HEK293 (cell line): ENCODE data around the gene SRMS.

Experiments used
- CTCF ChIA-PET: fragments of 350-600 bp; formaldehyde crosslinking; extraction: SDS; loops from one replicate; lab custom pipeline; 2021; ENCODE audit warnings: antibody characterized with exemption; lab: Yijun Ruan, JAX
- POLR2A ChIA-PET: fragments of 300-600 bp; formaldehyde crosslinking; extraction: SDS; loops from one replicate; lab custom pipeline; 2020; ENCODE audit warnings: antibody characterized with exemption, inconsistent platforms; lab: Yijun Ruan, JAX
- H3K27ac ChIP-seq: fragments of 200-500 bp; sonication (Bioruptor generic); 2 replicates; pipeline ENCODE4 v1.5.1; 2014; ENCODE audit warnings: low read depth, low read length, control low read depth, inconsistent platforms; ENCODE audit errors: extremely low read depth
- H3K36me3 ChIP-seq, 2 experiments: fragments of 200-500 bp in 1 of 2; sonication (Bioruptor generic) in 1 of 2; 1 replicate in 1 of 2; 2 replicates in 1 of 2; pipeline ENCODE4 v1.5.1; 2014 to 2017; ENCODE audit warnings: inconsistent platforms in 2 of 2, low read length in 2 of 2; ENCODE audit not compliant: control insufficient read depth in 2 of 2, insufficient read depth in 1 of 2
- H3K4me1 ChIP-seq: fragments of 200-500 bp; sonication (Bioruptor generic); 2 replicates; pipeline ENCODE4 v1.5.1; 2014; ENCODE audit warnings: mild to moderate bottlenecking, low read length, inconsistent platforms; ENCODE audit not compliant: control insufficient read depth, insufficient read depth
- H3K4me3 ChIP-seq: 2 replicates; pipeline ENCODE4 v1.5.1; 2011; ENCODE audit warnings: low read depth, mild to moderate bottlenecking, control low read depth, low read length, moderate library complexity
- H3K9me3 ChIP-seq: fragments of 200-500 bp; sonication (Bioruptor generic); 2 replicates; pipeline ENCODE4 v1.5.1; 2014; ENCODE audit warnings: low read depth, low read length, inconsistent platforms; ENCODE audit not compliant: control insufficient read depth, insufficient read depth
- GLI4 ChIP-seq: fragments of 450-650 bp; formaldehyde crosslinking; IDR thresholded peaks from 2 replicates; pipeline ENCODE4 v1.5.1; 2016; ENCODE audit warnings: missing biosample characterization, missing genetic modification characterization
- GLIS1 ChIP-seq: fragments of 450-650 bp; formaldehyde crosslinking; IDR thresholded peaks from 2 replicates; pipeline ENCODE4 v1.5.1; 2016; ENCODE audit warnings: missing biosample characterization, missing genetic modification characterization
- KLF10 ChIP-seq: fragments of 450-650 bp; IDR thresholded peaks from 2 replicates; pipeline ENCODE4 v1.5.1; 2018; ENCODE audit warnings: missing biosample characterization, mild to moderate bottlenecking, missing genetic modification characterization
- RBAK ChIP-seq: fragments of 450-650 bp; formaldehyde crosslinking; IDR thresholded peaks from 2 replicates; pipeline ENCODE4 v1.5.1; 2016; ENCODE audit warnings: missing biosample characterization, missing genetic modification characterization
- SP2 ChIP-seq: fragments of 450-650 bp; formaldehyde crosslinking; IDR thresholded peaks from 2 replicates; pipeline ENCODE4 v1.5.1; 2016; ENCODE audit warnings: missing biosample characterization, missing genetic modification characterization
- SP3 ChIP-seq: fragments of 450-650 bp; formaldehyde crosslinking; IDR thresholded peaks from 2 replicates; pipeline ENCODE4 v1.5.1; 2016; ENCODE audit warnings: missing biosample characterization, missing genetic modification characterization
- ZBTB20 ChIP-seq: fragments of 450-650 bp; formaldehyde crosslinking; IDR thresholded peaks from 2 replicates; pipeline ENCODE4 v1.5.1; 2016; ENCODE audit warnings: missing biosample characterization, missing genetic modification characterization
- ZFHX2 ChIP-seq: fragments of 450-650 bp; formaldehyde crosslinking; conservative IDR thresholded peaks from 2 replicates; pipeline ENCODE4 v1.5.1; 2016; ENCODE audit warnings: missing biosample characterization, missing genetic modification characterization
- ZIC2 ChIP-seq: fragments of 450-650 bp; formaldehyde crosslinking; IDR thresholded peaks from 2 replicates; pipeline ENCODE4 v1.5.1; 2016; ENCODE audit warnings: missing biosample characterization, missing genetic modification characterization
- ZNF132 ChIP-seq: fragments of 450-650 bp; formaldehyde crosslinking; IDR thresholded peaks from 2 replicates; pipeline ENCODE4 v1.5.1; 2017; ENCODE audit warnings: missing biosample characterization, missing genetic modification characterization, borderline replicate concordance
- ZNF16 ChIP-seq: fragments of 450-650 bp; formaldehyde crosslinking; IDR thresholded peaks from 2 replicates; pipeline ENCODE4 v1.5.1; 2016; ENCODE audit warnings: low read depth, missing biosample characterization, missing genetic modification characterization
- ZNF169 ChIP-seq: fragments of 450-650 bp; formaldehyde crosslinking; IDR thresholded peaks from 2 replicates; pipeline ENCODE4 v1.5.1; 2016; ENCODE audit warnings: missing biosample characterization, missing genetic modification characterization
- ZNF211 ChIP-seq: fragments of 450-650 bp; formaldehyde crosslinking; IDR thresholded peaks from 2 replicates; pipeline ENCODE4 v1.5.1; 2016; ENCODE audit warnings: low read depth, missing biosample characterization, missing genetic modification characterization
- ZNF239 ChIP-seq: fragments of 450-650 bp; formaldehyde crosslinking; IDR thresholded peaks from 2 replicates; pipeline ENCODE4 v1.5.1; 2016; ENCODE audit warnings: missing biosample characterization, missing genetic modification characterization
- ZNF544 ChIP-seq: fragments of 450-650 bp; formaldehyde crosslinking; IDR thresholded peaks from 2 replicates; pipeline ENCODE4 v1.5.0; 2017; ENCODE audit warnings: missing biosample characterization, missing genetic modification characterization
- ZNF548 ChIP-seq: fragments of 450-650 bp; formaldehyde crosslinking; IDR thresholded peaks from 2 replicates; pipeline ENCODE4 v1.5.1; 2016; ENCODE audit warnings: missing biosample characterization, missing genetic modification characterization
- ZNF558 ChIP-seq: fragments of 450-650 bp; formaldehyde crosslinking; IDR thresholded peaks from 2 replicates; pipeline ENCODE4 v1.5.1; 2016; ENCODE audit warnings: missing biosample characterization, missing genetic modification characterization
- ZNF629 ChIP-seq: fragments of 450-650 bp; formaldehyde crosslinking; IDR thresholded peaks from 2 replicates; pipeline ENCODE4 v1.5.1; 2017; ENCODE audit warnings: missing biosample characterization, missing genetic modification characterization
- ZNF843 ChIP-seq: fragments of 450-650 bp; formaldehyde crosslinking; IDR thresholded peaks from 2 replicates; pipeline ENCODE4 v1.5.1; 2016; ENCODE audit warnings: missing biosample characterization, missing genetic modification characterization
- ZSCAN30 ChIP-seq: fragments of 450-650 bp; IDR thresholded peaks from 2 replicates; pipeline ENCODE4 v1.5.1; 2018; ENCODE audit warnings: missing biosample characterization, mild to moderate bottlenecking, missing genetic modification characterization, moderate library complexity
- TF ChIP-seq, protein P1 (sequence below): fragments of 450-650 bp; formaldehyde crosslinking; IDR thresholded peaks from 2 replicates; pipeline ENCODE4 v1.5.1; 2016; ENCODE audit warnings: missing biosample characterization, missing genetic modification characterization
- TF ChIP-seq, protein P2 (sequence below): fragments of 450-650 bp; formaldehyde crosslinking; IDR thresholded peaks from 2 replicates; pipeline ENCODE4 v1.5.1; 2016; ENCODE audit warnings: missing biosample characterization, missing genetic modification characterization
- TF ChIP-seq, protein P3 (sequence below): fragments of 450-650 bp; IDR thresholded peaks from 2 replicates; pipeline ENCODE4 v1.5.1; 2018; ENCODE audit warnings: missing biosample characterization, mild to moderate bottlenecking, missing genetic modification characterization
- TF ChIP-seq, protein P4 (sequence below): fragments of 450-650 bp; formaldehyde crosslinking; IDR thresholded peaks from 2 replicates; pipeline ENCODE4 v1.5.1; 2017; ENCODE audit warnings: missing biosample characterization, missing genetic modification characterization
- TF ChIP-seq, protein P5 (sequence below): fragments of 450-650 bp; formaldehyde crosslinking; IDR thresholded peaks from 2 replicates; pipeline ENCODE4 v1.5.1; 2016; ENCODE audit warnings: missing biosample characterization, missing genetic modification characterization

The SRMS gene

DNA sequence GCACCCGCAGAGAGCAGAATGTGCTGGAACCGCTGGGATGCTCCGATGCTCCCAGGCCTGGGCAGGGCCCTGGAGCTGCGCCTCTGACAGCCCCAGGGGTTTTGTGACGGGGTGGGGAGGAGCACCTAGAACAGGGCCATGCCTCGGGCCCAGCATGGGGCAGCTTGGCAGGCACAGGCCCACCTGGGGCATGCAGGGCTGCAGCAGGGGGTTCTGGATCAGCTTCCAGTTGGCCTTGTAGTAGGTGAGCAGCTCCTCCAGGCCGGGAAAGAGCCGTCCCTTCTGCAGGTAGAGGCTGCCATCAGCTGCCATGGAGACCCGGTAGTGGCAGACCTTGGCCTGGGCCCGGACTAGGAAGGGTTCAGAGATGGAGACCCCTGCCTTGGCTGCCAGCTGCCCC, 4.4 kb downstream of the SRMS start:
- TF ChIP-seq GLIS1 (tag by site-specific recombination) (peak; percentile 59), ZNF132 (tag by site-specific recombination) (no peak), ZIC2 (tag by site-specific recombination) (peak; percentile 93), ZSCAN30 (tag by site-specific recombination) (no peak)
- CTCF ChIA-PET, result interaction anchor here (1.4 kb wide), 1 partner anchor 101 kb away, joined by 3 read pairs; no protein-coding TSS in a partner anchor
- Histone ChIP-seq H3K4me1 (no peaks in the 10 kb centered on the region), H3K9me3 (no peaks in the 10 kb centered on the region), H3K27ac (no peak overlapping the region), H3K36me3 (no peaks in the 10 kb centered on the region), H3K4me3 (no peak overlapping the region)
- POLR2A ChIA-PET, result no interaction called here

DNA sequence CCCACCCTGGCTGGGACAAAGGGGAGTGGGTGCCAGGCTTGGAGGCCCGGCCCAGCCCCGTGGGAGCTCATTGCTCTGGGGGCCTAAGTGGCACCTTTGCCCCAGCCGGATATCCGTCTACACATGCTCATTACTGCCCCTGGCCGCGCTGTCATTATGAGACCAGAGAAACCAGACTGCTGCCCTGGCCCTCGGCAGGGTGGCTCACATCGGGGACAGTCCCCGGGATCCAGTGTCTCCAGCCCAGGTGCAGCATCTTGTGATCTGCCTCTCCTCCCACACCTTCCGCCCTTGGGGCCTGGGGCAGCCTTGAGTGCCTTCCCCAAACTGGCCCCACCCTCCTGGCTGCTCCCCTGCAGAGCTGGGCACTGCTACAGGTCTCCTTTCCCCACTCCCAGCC, 4.9 kb downstream of the SRMS start:
- Histone ChIP-seq H3K4me1 (no peaks in the 10 kb centered on the region), H3K9me3 (no peaks in the 10 kb centered on the region), H3K27ac (no peak overlapping the region), H3K36me3 (no peaks in the 10 kb centered on the region), H3K4me3 (no peak overlapping the region)
- TF ChIP-seq ZFHX2 (tag by site-specific recombination), result 0 out of 2 replicates have a peak, but pooled peaks have one; percentile 16
- no peak for TF ChIP-seq SP2 (tag by site-specific recombination)
- no peak for TF ChIP-seq ZNF16 (tag by site-specific recombination)
- ChIA-PET CTCF (interaction anchor here (1.4 kb wide), 1 partner anchor 101 kb away, joined by 3 read pairs; no protein-coding TSS in a partner anchor), POLR2A (no interaction called here)

DNA sequence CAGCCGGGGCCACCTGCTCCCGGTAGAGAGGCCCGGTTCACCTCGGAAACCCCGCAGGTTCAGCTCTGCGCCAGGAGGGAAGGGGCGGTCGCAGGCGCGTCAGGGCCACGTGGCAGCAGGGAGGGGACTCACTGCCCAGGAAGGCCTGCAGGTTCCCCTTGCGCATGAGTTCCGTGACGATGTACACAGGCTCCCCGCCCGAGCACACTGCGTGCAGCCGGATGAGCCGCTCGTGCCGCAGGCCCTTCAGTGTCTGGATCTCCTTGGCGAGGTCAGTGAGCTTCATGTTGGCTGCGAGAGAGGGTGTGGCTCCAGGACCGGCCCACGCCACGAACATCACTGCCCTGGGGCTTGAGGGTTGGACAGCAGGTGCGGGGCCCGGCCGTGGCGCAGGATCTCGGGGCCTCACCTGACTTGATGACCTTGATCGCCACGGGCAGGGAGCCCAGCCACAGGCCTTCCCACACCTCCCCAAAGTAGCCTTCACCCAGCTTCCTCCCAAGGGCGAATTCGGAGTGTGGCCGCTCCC, 5.5 kb downstream of the SRMS start:
- no peaks in the 10 kb centered on the region for H3K36me3 ChIP-seq
- no peaks in the 10 kb centered on the region for H3K4me1 ChIP-seq
- POLR2A ChIA-PET, result no interaction called here
- H3K9me3 ChIP-seq, result no peaks in the 10 kb centered on the region
- no peak overlapping the region for H3K27ac ChIP-seq
- CTCF ChIA-PET, result interaction anchor here (0.5 kb wide), 1 partner anchor 101 kb away, joined by 3 read pairs; no protein-coding TSS in a partner anchor
- H3K4me3 ChIP-seq, result no peak overlapping the region
- TF ChIP-seq ZNF169 (tag by site-specific recombination) (no peak), GLI4 (tag by site-specific recombination) (no peak), KLF10 (tag by site-specific recombination) (no peak), ZBTB20 (tag by site-specific recombination) (no peak), ZNF558 (tag by site-specific recombination) (no peak), RBAK (tag by site-specific recombination) (no peak), SP3 (tag by site-specific recombination) (no peak), ZNF548 (tag by site-specific recombination) (no peak), ZNF629 (tag by site-specific recombination) (no peak), ZNF843 (no peak), ZNF239 (tag by site-specific recombination) (no peak), ZNF544 (tag by site-specific recombination) (no peak), ZNF211 (tag by site-specific recombination) (no peak)
- TF ChIP-seq, protein P1, sequence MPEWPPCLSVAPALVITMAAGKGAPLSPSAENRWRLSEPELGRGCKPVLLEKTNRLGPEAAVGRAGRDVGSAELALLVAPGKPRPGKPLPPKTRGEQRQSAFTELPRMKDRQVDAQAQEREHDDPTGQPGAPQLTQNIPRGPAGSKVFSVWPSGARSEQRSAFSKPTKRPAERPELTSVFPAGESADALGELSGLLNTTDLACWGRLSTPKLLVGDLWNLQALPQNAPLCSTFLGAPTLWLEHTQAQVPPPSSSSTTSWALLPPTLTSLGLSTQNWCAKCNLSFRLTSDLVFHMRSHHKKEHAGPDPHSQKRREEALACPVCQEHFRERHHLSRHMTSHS, result no peak
- TF ChIP-seq, protein P2, sequence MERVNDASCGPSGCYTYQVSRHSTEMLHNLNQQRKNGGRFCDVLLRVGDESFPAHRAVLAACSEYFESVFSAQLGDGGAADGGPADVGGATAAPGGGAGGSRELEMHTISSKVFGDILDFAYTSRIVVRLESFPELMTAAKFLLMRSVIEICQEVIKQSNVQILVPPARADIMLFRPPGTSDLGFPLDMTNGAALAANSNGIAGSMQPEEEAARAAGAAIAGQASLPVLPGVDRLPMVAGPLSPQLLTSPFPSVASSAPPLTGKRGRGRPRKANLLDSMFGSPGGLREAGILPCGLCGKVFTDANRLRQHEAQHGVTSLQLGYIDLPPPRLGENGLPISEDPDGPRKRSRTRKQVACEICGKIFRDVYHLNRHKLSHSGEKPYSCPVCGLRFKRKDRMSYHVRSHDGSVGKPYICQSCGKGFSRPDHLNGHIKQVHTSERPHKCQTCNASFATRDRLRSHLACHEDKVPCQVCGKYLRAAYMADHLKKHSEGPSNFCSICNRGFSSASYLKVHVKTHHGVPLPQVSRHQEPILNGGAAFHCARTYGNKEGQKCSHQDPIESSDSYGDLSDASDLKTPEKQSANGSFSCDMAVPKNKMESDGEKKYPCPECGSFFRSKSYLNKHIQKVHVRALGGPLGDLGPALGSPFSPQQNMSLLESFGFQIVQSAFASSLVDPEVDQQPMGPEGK (tag by site-specific recombination), result no peak
- TF ChIP-seq, protein P3, sequence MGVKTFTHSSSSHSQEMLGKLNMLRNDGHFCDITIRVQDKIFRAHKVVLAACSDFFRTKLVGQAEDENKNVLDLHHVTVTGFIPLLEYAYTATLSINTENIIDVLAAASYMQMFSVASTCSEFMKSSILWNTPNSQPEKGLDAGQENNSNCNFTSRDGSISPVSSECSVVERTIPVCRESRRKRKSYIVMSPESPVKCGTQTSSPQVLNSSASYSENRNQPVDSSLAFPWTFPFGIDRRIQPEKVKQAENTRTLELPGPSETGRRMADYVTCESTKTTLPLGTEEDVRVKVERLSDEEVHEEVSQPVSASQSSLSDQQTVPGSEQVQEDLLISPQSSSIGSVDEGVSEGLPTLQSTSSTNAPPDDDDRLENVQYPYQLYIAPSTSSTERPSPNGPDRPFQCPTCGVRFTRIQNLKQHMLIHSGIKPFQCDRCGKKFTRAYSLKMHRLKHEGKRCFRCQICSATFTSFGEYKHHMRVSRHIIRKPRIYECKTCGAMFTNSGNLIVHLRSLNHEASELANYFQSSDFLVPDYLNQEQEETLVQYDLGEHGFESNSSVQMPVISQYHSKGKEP (tag by site-specific recombination), result no peak
- TF ChIP-seq, protein P4, sequence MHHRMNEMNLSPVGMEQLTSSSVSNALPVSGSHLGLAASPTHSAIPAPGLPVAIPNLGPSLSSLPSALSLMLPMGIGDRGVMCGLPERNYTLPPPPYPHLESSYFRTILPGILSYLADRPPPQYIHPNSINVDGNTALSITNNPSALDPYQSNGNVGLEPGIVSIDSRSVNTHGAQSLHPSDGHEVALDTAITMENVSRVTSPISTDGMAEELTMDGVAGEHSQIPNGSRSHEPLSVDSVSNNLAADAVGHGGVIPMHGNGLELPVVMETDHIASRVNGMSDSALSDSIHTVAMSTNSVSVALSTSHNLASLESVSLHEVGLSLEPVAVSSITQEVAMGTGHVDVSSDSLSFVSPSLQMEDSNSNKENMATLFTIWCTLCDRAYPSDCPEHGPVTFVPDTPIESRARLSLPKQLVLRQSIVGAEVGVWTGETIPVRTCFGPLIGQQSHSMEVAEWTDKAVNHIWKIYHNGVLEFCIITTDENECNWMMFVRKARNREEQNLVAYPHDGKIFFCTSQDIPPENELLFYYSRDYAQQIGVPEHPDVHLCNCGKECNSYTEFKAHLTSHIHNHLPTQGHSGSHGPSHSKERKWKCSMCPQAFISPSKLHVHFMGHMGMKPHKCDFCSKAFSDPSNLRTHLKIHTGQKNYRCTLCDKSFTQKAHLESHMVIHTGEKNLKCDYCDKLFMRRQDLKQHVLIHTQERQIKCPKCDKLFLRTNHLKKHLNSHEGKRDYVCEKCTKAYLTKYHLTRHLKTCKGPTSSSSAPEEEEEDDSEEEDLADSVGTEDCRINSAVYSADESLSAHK (tag by site-specific recombination), result no peak
- TF ChIP-seq, protein P5, sequence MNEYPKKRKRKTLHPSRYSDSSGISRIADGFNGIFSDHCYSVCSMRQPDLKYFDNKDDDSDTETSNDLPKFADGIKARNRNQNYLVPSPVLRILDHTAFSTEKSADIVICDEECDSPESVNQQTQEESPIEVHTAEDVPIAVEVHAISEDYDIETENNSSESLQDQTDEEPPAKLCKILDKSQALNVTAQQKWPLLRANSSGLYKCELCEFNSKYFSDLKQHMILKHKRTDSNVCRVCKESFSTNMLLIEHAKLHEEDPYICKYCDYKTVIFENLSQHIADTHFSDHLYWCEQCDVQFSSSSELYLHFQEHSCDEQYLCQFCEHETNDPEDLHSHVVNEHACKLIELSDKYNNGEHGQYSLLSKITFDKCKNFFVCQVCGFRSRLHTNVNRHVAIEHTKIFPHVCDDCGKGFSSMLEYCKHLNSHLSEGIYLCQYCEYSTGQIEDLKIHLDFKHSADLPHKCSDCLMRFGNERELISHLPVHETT, result no peak
